HTERT RPE-1 (cell line): ENCODE results near the gene NUMA1.

Source experiments
- in situ Hi-C: fragments of 300-500 bp; cut with MboI; formaldehyde crosslinking; loops from 4 replicates; pipeline ENCODE4 v1.14.3; 2020; ENCODE audit warnings: low sequenced_read_pairs

NUMA1 gene

DNA sequence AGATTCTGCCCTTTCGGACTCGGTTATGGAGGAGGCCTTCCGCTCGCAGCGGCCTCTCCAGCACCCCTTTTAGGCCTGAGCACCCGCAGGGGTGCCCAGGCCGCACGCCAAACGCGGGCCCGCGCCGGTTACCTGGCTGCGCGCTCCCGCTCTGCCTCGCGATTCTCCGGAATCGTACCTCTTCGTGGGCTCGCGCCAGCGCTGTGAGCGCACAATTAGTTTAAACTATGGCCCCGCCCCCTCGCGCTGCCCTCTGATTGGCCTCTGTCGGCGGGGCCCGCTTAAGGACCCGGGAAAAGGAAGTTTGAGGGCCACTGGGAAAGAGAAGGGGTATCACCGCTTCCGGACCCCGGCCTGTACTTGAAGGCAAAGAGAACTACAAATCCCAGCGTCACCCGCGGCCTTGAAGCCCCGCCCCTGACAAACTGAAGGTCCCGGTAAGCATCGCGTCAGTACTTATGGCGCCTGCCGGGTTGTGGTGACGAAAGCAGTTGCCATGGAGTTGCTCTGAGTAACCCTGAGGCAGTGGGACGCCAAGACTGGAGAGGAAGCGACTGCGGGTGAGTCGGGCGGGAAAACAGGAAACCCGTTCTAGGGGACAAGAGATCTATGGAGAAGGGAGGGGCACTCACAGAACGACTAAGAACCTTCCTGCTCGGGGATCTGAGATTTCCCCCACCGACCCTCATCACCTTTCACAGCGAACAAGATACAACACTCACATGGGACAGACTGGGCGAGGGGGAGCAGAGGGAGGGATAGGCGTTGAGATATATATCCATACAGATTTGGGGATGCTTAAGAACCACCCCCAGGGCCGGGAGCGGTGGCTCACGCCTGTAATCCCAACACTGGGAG is at the start of gene NUMA1, which contains the start of gene LRRC51:
NUMA1 (minus strand) TSS at position 217 of the 858 bp plus-strand sequence. CDS start 44,599 bp downstream, outside the sequence.
LRRC51 (plus strand) TSS at position 525 of the 858 bp plus-strand sequence. CDS start 8,234 bp downstream, outside the sequence.
- in situ Hi-C loops, result no loop called here

GRCh38 chr11:72129381-72129780 is 49.0 kb upstream of the NUMA1 start:
- in situ Hi-C loops, result no loop called here

- in situ Hi-C loops, result no loop called here
These were observed 47.6 kb upstream of the NUMA1 start for GRCh38 chr11:72127923-72128322.

- in situ Hi-C loops, result no loop called here
These were observed 45.6 kb upstream of the NUMA1 start for GRCh38 chr11:72125956-72126355.

DNA sequence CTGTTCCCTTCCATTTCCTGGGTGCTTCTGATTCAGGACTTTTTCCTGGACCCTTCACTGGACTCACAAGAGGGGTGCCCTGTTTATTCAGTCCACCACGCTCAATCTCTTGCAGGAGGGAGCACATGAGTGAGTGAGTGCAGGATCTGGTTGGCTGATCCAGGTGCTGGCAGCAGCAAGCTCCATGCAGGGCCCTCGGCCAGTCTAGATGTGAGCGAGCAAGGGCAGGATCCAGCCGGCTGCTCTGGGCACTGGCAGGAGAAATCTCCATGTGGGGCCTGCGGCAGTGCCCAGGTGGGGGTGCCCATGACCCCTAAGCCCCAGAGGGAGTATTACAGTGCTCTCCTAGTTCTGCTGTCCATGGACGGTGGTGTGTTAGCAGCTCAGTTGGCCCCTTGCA is 43.7 kb upstream of the NUMA1 start:
- in situ Hi-C loops, result no loop called here

GRCh38 chr11:72123117-72123653 is 42.8 kb upstream of the NUMA1 start:
- in situ Hi-C loops, result no loop called here

- in situ Hi-C loops, result no loop called here
These were observed 42.3 kb upstream of the NUMA1 start for GRCh38 chr11:72122607-72123006.

- in situ Hi-C loops, result no loop called here
These were observed 40.6 kb upstream of the NUMA1 start for GRCh38 chr11:72120930-72121329.

DNA sequence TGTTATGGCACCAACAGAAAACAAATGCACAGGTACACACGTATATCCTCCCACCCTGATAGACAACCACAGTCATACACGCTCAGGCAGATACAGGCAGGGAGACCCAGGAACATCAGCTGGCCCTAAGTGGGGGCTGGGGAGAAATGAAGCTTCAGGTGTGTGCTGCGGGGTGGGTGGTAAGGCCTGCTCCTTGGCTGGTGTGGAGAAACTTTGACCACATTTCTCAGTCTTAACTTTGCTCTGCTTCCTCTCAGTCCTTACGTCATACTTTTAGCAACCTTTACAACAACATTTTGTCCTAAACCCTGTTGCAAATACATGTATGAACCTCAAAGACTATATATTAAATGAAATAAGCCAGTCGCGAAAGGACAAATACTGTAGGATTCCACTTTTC is 38.9 kb upstream of the NUMA1 start:
- in situ Hi-C loops, result no loop called here

DNA sequence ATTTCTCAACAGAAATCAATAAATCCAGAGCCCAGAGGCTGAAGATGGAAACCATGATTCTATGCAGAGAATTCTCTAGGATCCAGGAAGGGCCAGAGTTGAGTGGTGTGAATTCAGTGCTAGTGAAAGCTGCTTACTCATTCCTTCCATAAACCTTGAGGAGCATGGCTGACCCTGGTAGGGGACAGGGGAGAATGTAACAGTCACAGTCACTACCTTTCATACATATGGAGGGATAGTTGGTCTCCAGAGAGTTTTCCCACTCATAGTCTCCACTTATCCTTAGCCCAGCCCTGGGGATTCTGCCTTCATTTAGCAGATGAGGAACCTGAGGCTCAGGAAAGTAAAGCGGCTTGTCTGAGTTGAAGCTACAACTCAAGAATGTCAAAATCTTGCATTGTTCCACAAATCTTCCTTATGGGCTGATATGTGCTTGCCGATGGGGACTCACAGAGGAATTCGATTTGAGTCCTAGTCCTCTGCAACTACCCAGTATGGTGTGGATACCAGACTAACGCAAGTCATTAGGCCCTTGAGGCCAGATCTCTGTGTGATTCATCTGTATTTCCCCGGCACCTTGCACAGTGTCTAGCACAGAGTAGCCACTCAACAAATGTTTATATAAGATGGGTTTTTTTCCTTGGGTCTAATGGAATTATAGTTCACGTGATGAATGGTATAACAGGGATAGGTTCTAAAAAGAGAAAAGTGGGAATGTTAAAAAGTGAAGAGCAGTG is 35.8 kb upstream of the NUMA1 start:
- in situ Hi-C loops, result no loop called here

DNA sequence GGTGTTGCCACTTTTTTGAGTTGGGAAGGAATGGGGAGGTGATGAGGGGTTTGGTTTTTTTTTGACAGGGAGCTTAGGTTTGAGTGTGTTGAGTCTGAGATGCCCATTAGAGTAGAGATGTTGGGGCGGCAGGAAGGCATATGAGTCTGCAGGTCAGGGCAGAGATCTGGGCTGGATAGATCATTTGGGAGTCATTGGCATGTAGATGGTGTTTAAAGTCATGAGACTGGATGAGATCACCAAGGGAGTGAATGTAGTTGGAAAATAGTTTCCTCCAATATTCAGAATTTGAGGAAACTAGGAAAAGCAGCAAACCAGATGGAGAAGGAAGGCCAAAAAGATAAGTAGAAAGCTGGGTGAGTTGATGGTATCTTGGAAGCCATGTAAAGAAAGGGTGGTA is 34.2 kb upstream of the NUMA1 start:
- in situ Hi-C loops, result no loop called here

- in situ Hi-C loops, result no loop called here
These were observed 32.9 kb upstream of the NUMA1 start for GRCh38 chr11:72112978-72113808.

DNA sequence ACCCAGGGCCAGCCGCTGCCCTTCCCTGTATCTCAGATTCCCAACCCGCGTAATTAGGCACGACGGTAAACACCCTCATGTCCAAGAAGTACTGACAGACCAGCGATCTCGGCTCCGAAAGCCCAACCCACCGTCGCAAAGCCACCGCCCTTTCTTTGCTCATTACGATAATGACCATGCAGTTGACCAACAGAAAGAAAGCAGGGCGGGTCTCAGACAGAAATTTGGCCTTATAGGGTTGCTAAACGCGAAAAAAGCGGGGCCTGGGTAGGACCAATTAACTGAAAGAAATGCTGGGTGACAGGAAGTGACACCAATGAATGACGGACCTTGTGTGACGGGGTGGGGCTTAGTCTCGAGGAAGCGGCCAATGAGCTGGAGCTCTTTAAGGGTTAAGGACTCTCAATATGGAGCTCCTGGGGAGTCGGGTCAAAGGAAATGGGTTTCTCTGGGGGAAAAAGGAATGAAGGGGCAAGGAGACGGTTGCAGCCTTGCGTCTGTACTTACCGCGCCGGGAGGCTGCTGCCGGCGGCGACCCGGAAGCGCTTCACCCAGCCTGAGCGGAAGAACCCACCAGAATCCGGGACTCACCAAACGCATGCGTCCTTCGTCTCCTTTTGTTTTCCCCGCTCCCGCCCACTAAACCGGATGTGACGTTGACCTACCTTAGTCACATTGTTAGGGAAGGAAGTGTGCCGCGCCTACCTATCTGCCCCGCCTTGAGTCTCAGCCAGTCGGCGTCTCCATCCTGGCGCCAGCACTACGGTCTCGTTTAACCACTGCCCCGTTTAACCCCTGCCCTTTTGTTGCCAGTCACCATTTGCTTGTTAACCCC is 32.0 kb upstream of the NUMA1 start, which contains the start of gene ANAPC15:
ANAPC15 (minus strand) TSS at position 553 of the 835 bp plus-strand sequence. CDS start 1,419 bp downstream, outside the sequence.
- in situ Hi-C loops, result no loop called here

DNA sequence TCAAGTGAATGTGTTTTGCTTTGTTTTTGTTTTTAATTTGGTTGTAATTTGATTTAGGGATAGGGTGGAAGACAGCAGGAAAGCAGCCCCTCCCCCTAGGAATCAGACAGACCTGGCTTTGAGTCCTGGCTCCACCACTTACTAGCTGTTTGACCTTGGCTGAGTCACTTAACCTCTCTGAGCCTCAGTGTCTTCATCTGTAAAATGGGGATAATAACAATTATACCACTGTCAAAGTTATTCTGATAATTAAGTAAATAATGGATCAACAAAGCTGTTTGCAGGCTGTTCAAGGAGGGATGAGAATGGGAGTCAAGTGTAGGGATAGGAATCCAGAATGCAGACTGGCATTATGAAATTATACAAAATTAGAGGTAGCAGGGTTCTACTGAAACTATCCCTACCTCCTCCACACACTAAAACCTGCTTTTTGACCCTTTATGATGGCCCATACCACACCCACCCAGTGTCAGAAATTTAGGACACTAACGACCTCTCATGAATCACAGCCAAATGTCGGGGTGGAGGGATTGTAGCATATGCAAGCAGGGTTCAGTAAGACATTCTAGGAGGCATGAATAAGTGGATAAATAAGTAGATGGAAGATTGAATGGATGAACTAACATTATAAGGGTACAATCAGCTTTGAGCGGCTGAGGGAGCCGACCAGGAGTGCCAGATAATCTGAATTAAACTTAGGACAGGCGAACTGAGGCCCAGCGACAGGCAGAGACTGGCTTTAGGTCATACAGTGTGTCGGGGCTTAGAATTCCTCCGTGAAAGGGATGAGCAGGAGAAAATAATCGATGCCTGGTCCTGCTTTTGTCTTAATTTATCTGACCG is 31.2 kb upstream of the NUMA1 start:
- in situ Hi-C loops, result no loop called here

GRCh38 chr11:72105888-72106287 is 25.5 kb upstream of the NUMA1 start, which contains the start of gene TOMT:
TSS of gene TOMT (plus strand) at chr11:72105924. CDS start at chr11:72105952, 28 bp downstream.
- in situ Hi-C loops, result no loop called here

DNA sequence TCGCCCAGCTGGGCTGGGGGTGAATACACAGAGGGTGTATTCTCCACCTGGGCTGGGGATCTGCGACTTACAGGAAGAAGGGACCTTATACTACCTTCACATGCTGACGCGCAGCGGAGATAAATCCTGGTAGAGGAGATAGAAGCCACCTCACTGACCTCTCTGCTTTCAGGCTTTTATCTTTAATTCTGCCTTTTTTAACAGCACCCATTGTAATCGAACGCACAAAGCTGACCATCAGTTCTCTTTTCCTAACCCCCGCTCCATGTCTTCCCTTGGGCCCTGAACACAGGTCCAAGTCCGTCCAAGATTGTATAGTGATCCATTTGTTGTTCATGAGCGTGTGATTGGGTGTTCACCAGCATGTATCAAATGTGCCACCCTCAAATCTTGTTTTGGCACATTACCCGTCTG is 23.4 kb upstream of the NUMA1 start:
- in situ Hi-C loops, result no loop called here

DNA sequence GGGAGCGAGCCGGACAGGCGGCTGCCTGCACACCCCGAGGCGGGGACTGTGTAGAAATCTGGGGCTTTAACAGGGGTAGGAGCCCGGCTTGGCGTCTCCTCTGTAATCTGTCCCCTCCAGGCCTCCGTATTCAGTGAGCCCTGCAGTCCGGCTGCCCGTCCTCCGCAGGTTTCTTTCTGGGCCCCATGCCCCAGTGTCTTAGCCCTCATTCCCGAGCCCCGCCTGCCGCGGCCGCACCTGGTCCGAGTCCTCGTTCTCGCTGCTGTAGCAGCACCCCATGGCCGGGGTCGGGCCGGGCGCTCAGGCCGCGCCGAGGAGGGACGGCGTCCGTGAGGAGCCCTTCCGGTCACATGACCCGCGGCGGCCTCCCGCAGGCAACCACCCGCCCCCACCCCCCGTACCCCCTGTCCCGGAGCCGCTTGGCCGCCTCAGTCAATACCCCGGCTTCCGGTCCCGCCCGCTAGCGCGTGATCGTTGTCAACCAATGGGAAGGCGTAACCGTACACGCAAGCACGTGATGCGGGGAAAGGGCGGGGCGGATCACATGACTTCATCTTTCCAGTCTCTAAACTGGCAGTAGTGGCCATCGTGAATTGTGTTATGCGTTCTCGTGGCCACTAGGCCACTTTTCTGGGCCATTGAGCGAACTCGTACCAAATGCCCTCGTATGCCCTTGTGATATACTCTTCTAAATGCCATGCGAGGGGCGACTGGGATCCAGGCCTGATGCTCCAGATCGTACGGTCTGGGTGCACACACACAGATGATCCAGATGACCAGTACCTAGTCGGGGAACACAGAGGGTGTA is 22.8 kb upstream of the NUMA1 start, which contains the start of gene LAMTOR1:
LAMTOR1 (minus strand) TSS at position 352 of the 808 bp plus-strand sequence; CDS start at position 279, 73 bp downstream.
- in situ Hi-C loops, result no loop called here

- in situ Hi-C loops, result no loop called here
These were observed 22.2 kb upstream of the NUMA1 start for GRCh38 chr11:72102631-72102945.
